ENCODE results near the gene ADRA2C. TPM values are rescaled to one million over a fixed set of nuclear protein-coding genes. Genes with fewer than 3 reads are reported as not detected.

The ADRA2C gene
- total and polyA plus RNA-seq, 9 of the 15 experiments (the other 6 are each of a cell fraction or from before 2014, with no cell fraction given), result 0.06 to 0.58 (median 0.14) TPM; not detected in 2

GRCh38 chr4:3799496-3799895, 33.3 kb downstream of the ADRA2C start:
- Histone ChIP-seq H3K9me3 (replicated peaks; ENCODE audit: control insufficient read depth, insufficient read depth, low read depth, low read length) (no peaks in the 10 kb centered on the region), H3K27me3 (ENCODE audit: control insufficient read depth in 2 of 2, insufficient read depth in 2 of 2, low read length in 2 of 2) (peaks cover 2 to 45% of the 10 kb centered on the region in 2 experiments; a peak in 3 of 5 replicates), H3K4me3 (no peak overlapping the region), H3K9ac (ENCODE audit: insufficient read depth in 1 of 2, low read depth in 2 of 2, low read length in 2 of 2) (no peak overlapping the region; a peak in 1 of 4 replicates), H3K27ac (ENCODE audit: extremely low read depth, low read depth, low read length) (no peak overlapping the region), H3K36me3 (ENCODE audit: control insufficient read depth, insufficient read depth, low read length) (no peaks in the 10 kb centered on the region), H4K20me1 (replicated peaks; ENCODE audit: control insufficient read depth, insufficient read depth, low read length) (no peaks in the 10 kb centered on the region), H3K9me1 (ENCODE audit: control insufficient read depth, insufficient read depth, low read length) (no peaks in the 10 kb centered on the region), H2AFZ (ENCODE audit: low read depth, low read length) (no peak overlapping the region), H3K4me1 (replicated peaks in 1 of 2; ENCODE audit: control insufficient read depth in 2 of 2, insufficient read depth in 2 of 2, low read length in 2 of 2) (peaks cover 0 to 4% of the 10 kb centered on the region in 2 experiments; a peak in 1 of 5 replicates), H3K4me2 (ENCODE audit: insufficient read depth, low read length) (no peak overlapping the region), H3K79me2 (ENCODE audit: control insufficient read depth, insufficient read depth, low read length) (no peaks in the 10 kb centered on the region)
- 0% methylated on average over 13 of the region's 13 CpGs for WGBS (ENCODE audit: insufficient coverage, low coverage, missing lambda C conversion rate)
- intact Hi-C loops (cut with micrococcal nuclease) (no loop called here), in situ Hi-C loops (cut with MboI) (no loop called here)
- ChIA-PET POLR2A (interaction anchor here (0.6 kb wide), 1 partner anchor 1095 kb away, joined by 3 read pairs; no protein-coding TSS in a partner anchor), CTCF (ENCODE audit: low intra/inter-chr PET ratio) (no interaction called here)
- FAIRE-seq (no peak), DNase-seq (ENCODE audit: extremely low read depth in 1 of 4, low spot score in 3 of 4) (no peak), ATAC-seq (no peak)
- TF ChIP-seq YBX1 (IDR thresholded peaks at IDR 0.05) (no peak), ZNF3 (CRISPR knock-in tag; IDR thresholded peaks at IDR 0.05) (no peak)
- no TSS peak for BruUV-seq (replicated peaks)

GRCh38 chr4:3800351-3800750, 34.2 kb downstream of the ADRA2C start:
- H3K79me2 ChIP-seq (ENCODE audit: control insufficient read depth, insufficient read depth, low read length), result no peaks in the 10 kb centered on the region
- intact Hi-C loops (cut with micrococcal nuclease) (no loop called here), in situ Hi-C loops (cut with MboI) (no loop called here)
- no peak for DNase-seq (ENCODE audit: extremely low read depth in 1 of 4, low spot score in 3 of 4)
- ATAC-seq, result no peak
- H4K20me1 ChIP-seq (replicated peaks; ENCODE audit: control insufficient read depth, insufficient read depth, low read length), result no peaks in the 10 kb centered on the region
- no peak overlapping the region for H3K27ac ChIP-seq (ENCODE audit: extremely low read depth, low read depth, low read length)
- H3K9ac ChIP-seq (ENCODE audit: insufficient read depth in 1 of 2, low read depth in 2 of 2, low read length in 2 of 2), result no peak overlapping the region
- FAIRE-seq, result no peak
- ChIA-PET POLR2A (interaction anchor here (1.0 kb wide), 1 partner anchor 10 kb away, joined by 3 read pairs; no protein-coding TSS in a partner anchor), CTCF (ENCODE audit: low intra/inter-chr PET ratio) (no interaction called here)
- H3K9me3 ChIP-seq (replicated peaks; ENCODE audit: control insufficient read depth, insufficient read depth, low read depth, low read length), result no peaks in the 10 kb centered on the region
- no TSS peak for BruUV-seq (replicated peaks)
- H3K4me2 ChIP-seq (ENCODE audit: insufficient read depth, low read length), result no peak overlapping the region
- WGBS (ENCODE audit: insufficient coverage, low coverage, missing lambda C conversion rate), result under 1% methylated on average over 11 of the region's 12 CpGs
- H3K4me3 ChIP-seq, result no peak overlapping the region
- H3K36me3 ChIP-seq (ENCODE audit: control insufficient read depth, insufficient read depth, low read length), result no peaks in the 10 kb centered on the region
- no peaks in the 10 kb centered on the region for H3K9me1 ChIP-seq (ENCODE audit: control insufficient read depth, insufficient read depth, low read length)
- peaks cover 0 to 4% of the 10 kb centered on the region in 2 experiments; a peak in 1 of 5 replicates for H3K4me1 ChIP-seq (replicated peaks in 1 of 2; ENCODE audit: control insufficient read depth in 2 of 2, insufficient read depth in 2 of 2, low read length in 2 of 2)
- H3K27me3 ChIP-seq (ENCODE audit: control insufficient read depth in 2 of 2, insufficient read depth in 2 of 2, low read length in 2 of 2), result peaks cover 2 to 45% of the 10 kb centered on the region in 2 experiments; a peak in 3 of 5 replicates
- no peak overlapping the region for H2AFZ ChIP-seq (ENCODE audit: low read depth, low read length)
- TF ChIP-seq YY1 (IDR thresholded peaks at IDR 0.05; ENCODE audit: borderline replicate concordance in 1 of 3, control insufficient read depth in 1 of 3, extremely low read depth in 1 of 3, insufficient read depth in 3 of 3, insufficient read length in 1 of 3, insufficient replicate concordance in 2 of 3, low read depth in 1 of 3, low read length in 2 of 3), result no peak
- no peak for TF ChIP-seq KDM4B (IDR thresholded peaks at IDR 0.05; ENCODE audit: borderline replicate concordance in 2 of 2, low read depth in 1 of 2)
- TF ChIP-seq NFXL1 (CRISPR knock-in tag; IDR thresholded peaks at IDR 0.05), result no peak
- no peak for TF ChIP-seq ZNF398 (CRISPR knock-in tag; IDR thresholded peaks at IDR 0.05)
- no peak for TF ChIP-seq CEBPG (CRISPR knock-in tag; IDR thresholded peaks at IDR 0.05)
- TF ChIP-seq CEBPG (tag; conservative IDR thresholded peaks at IDR 0.05 in 1 of 2, IDR thresholded peaks at IDR 0.05 in 1 of 2), result no peak
- TF ChIP-seq ADNP (tag; IDR thresholded peaks at IDR 0.05), result no peak
- no peak for TF ChIP-seq NCOR1 (IDR thresholded peaks at IDR 0.05)
- TF ChIP-seq KDM1A (IDR thresholded peaks at IDR 0.05), result no peak
- no peak for TF ChIP-seq NFATC3 (IDR thresholded peaks at IDR 0.05)
- no peak for TF ChIP-seq HCFC1 (IDR thresholded peaks at IDR 0.05; ENCODE audit: low read depth, low read length)
- no peak for TF ChIP-seq ZNF274 (IDR thresholded peaks at IDR 0.05; ENCODE audit: borderline replicate concordance, low read depth, low read length)

All from K562 (cell line).